Measurements from ENCODE around the gene LPO.
A peak's percentile ranks its signal among the peaks of the same experiment; 100 is the strongest.

The LPO gene

DNA sequence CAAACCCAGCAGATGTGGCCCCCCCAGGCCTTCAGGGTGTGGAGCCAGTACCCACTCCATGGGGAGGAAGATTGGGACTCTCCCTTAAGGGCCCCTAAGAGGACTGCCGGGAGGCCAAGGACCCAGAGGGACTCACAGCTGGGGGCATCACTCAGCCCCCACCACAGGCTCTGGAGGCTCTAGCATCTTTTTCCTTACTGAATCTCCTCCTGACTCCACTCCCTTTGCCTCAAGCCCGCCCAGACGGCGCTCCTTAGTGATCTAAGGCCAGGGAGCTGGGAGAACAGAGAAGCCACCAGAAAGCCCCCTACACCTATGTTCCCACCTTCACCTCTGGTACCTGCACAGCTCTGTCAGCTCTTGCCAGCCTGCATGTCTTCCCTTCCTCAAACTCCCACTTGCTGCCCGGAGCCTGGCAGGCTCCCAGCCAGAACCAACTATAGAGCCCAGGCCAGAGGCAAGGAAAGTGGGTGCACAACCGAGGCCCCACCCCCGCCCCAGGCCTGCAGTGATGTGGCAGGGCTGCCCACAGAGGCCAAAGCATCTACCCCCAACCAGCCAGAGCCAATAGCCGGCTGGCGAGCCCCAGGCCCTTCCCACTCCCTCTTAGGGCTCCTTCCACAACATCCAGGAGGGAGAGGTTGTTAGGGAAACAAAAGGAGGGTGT, 64.7 kb downstream of the LPO start:
- TF ChIP-seq, protein P1, sequence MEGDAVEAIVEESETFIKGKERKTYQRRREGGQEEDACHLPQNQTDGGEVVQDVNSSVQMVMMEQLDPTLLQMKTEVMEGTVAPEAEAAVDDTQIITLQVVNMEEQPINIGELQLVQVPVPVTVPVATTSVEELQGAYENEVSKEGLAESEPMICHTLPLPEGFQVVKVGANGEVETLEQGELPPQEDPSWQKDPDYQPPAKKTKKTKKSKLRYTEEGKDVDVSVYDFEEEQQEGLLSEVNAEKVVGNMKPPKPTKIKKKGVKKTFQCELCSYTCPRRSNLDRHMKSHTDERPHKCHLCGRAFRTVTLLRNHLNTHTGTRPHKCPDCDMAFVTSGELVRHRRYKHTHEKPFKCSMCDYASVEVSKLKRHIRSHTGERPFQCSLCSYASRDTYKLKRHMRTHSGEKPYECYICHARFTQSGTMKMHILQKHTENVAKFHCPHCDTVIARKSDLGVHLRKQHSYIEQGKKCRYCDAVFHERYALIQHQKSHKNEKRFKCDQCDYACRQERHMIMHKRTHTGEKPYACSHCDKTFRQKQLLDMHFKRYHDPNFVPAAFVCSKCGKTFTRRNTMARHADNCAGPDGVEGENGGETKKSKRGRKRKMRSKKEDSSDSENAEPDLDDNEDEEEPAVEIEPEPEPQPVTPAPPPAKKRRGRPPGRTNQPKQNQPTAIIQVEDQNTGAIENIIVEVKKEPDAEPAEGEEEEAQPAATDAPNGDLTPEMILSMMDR (IDR thresholded peaks at IDR 0.05), result no peak
- DNase-seq, result no peak
- Mint-ChIP-seq H3K27ac (no peak overlapping the region), H3K4me3 (no peak overlapping the region), H3K27me3 (ENCODE audit: low read depth, poor library complexity) (peaks cover 6% of the 10 kb centered on the region), H3K36me3 (ENCODE audit: low read depth) (no peaks in the 10 kb centered on the region), H3K4me1 (peaks cover 30% of the 10 kb centered on the region), H3K9me3 (peaks cover 16% of the 10 kb centered on the region)

DNA sequence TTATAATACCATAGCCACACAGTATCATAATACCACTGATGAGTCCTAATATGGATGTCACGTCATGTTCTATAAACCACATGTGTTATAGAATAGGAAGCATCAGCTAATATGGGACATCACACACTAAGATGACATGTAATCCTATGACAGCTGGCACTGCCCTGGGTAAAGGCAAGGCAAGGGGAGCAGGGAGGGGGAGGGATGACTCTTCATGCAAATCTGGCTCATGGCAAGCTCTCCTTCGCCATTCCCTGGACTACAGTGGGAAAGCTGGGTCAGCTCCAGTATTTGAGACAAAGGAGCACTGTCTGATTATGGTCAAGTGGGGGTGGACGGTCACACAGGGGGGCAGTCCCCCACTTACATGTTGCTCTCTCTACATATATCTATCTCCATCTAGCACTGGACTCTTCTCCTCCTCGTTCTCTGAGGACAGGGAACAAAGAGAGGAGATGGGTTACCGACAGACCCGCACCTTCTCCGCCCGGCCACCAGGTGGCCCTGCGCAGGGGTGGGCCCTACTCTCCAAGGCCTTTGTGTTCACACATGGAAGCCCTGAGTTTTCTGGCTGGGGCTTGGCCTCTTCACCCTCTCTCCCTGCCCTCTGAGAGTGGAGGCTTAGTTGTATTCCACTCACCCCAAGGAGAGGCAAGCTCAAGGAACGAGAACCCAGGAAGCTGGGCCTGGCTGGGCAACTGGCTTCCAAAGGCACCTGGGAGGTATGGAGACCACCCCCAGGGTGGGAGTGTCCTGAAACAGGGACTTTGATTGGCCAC, 65.8 kb downstream of the LPO start:
- Mint-ChIP-seq H3K4me3 (no peak overlapping the region), H3K27ac (no peak overlapping the region), H3K9me3 (peaks cover 7% of the 10 kb centered on the region), H3K4me1 (peaks cover 33% of the 10 kb centered on the region), H3K36me3 (ENCODE audit: low read depth) (no peaks in the 10 kb centered on the region), H3K27me3 (ENCODE audit: low read depth, poor library complexity) (no peaks in the 10 kb centered on the region)
- TF ChIP-seq, protein P1 (IDR thresholded peaks at IDR 0.05), result peak; percentile 67
- peak; percentile 46 for DNase-seq

DNA sequence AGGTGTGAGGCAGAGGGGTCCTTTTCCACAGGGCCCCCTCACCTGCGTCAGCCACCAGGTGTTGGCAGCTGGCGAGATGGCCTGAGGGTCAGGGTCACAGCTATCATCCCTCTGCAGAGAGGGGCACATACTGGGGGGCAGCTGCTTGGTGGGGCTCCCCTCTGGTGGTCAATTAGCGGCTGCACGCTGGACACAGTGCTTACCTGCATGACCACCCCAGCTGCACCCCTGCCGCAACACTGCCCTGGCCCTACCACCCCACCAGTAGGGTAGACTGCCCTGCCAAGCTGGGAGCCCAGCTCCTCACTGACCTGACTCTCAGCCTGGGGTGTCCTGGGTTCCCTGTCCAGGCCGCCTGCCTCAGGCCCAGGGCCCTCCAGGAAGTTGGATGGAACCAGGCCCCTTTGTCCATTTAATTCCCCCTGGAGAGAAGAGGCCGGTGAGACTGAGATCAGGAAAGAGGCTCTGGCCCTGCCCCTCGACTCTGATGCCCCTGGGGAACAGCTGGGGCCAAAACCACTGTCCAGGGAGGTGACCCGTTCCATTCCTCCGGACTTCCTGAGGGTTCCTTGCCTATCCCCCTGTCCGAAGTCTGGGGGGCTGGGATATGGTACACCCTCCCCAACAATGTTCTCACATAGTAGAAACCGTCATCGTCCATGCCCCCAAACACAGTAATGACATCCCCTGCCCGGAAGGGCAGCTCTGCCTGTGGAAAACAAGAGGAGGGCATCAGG, 66.5 kb downstream of the LPO start:
- Mint-ChIP-seq H3K4me1 (peaks cover 35% of the 10 kb centered on the region), H3K4me3 (no peak overlapping the region), H3K9me3 (peaks cover 3% of the 10 kb centered on the region), H3K27me3 (ENCODE audit: low read depth, poor library complexity) (peaks cover 2% of the 10 kb centered on the region), H3K36me3 (ENCODE audit: low read depth) (no peaks in the 10 kb centered on the region), H3K27ac (no peak overlapping the region)
- TF ChIP-seq, protein P1 (IDR thresholded peaks at IDR 0.05), result no peak
- no peak for DNase-seq

DNA sequence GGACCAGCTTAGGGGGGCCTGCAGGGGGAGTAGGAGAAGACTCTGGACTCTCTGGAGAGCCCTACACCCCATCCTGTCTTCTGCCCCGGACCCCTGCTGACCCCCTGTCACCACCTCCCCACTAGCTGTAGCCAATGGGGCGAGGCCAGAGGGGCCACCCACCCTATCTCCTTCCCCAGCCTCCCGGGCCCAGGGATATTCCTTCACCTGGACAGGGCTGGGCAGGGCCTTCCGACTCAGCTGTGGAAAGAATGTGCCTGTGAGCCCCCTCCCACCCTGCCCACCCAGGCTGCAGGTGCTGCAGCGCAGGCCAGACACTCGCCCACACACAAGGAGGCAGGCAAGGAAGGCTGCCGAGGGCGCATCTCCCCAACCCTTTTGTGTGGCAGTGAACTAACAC, 67.2 kb downstream of the LPO start:
- H3K4me3 Mint-ChIP-seq, result no peak overlapping the region
- peaks cover 4% of the 10 kb centered on the region for H3K27me3 Mint-ChIP-seq (ENCODE audit: low read depth, poor library complexity)
- H3K27ac Mint-ChIP-seq, result no peak overlapping the region
- TF ChIP-seq, protein P1 (IDR thresholded peaks at IDR 0.05), result no peak
- H3K36me3 Mint-ChIP-seq (ENCODE audit: low read depth), result no peaks in the 10 kb centered on the region
- H3K4me1 Mint-ChIP-seq, result peaks cover 34% of the 10 kb centered on the region
- no peak for DNase-seq
- no peaks in the 10 kb centered on the region for H3K9me3 Mint-ChIP-seq

DNA sequence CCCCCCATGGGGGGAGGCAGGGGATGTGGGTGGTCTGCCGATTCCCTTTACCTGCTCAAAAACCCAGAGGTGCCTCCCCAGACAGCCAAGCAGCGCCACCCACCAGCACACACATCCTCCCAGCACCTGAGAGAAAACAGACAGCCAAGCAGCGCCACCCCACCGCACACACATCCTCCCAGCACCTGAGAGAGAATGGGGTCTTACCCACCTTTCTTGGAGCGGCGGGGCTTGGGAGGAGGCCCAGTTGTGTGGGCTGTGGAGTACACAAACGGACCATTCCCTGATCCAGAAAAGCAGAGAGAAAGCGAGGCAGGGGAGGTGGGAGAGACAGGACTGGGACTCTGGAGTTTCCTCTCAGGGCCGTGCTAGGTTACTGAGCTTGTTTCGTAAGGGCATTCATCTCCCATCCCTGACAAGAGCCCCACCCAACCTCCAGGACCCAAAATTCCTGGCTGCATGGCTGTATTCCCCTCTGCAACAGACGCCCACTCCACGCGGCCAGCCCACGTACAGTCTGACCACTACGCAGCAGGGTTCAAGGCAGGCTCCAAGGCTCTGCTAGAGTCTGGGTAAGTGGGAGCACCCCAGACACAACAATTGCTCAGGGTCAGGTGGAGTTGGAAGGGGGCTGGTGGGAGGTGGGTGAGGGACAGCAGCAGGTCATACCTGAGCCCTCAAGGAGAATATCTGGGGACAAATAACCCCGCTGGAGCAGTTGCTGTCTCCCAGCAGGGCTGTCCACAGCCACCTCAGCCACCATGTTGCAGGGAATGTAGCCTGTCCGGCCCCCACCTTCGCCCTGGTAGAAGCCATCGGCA, 68.0 kb downstream of the LPO start:
- Mint-ChIP-seq H3K4me3 (no peak overlapping the region), H3K27ac (peak overlapping the region; percentile 74), H3K9me3 (no peaks in the 10 kb centered on the region), H3K4me1 (peaks cover 27% of the 10 kb centered on the region), H3K27me3 (ENCODE audit: low read depth, poor library complexity) (peaks cover 4% of the 10 kb centered on the region), H3K36me3 (ENCODE audit: low read depth) (no peaks in the 10 kb centered on the region)
- TF ChIP-seq, protein P1 (IDR thresholded peaks at IDR 0.05), result no peak
- DNase-seq, result no peak

Measured in nephron progenitor cell (in vitro differentiated cells).